H9 (cell line): Measurements from ENCODE around the gene CDH13. TPM values are rescaled to one million over a fixed set of nuclear protein-coding genes. Genes with fewer than 3 reads are reported as not detected.

ENCODE experiments used
- DNase-seq: peaks from one replicate; pipeline ENCODE4 v3.0.0-alpha.2; 2017
- H2AFZ ChIP-seq: one replicate; pipeline ENCODE4 v1.6.1; 2013; ENCODE audit warnings: mild to moderate bottlenecking, low read length, control low read depth, moderate library complexity
- H2AK5ac ChIP-seq: 2 replicates; pipeline ENCODE4 v1.6.1; 2013; ENCODE audit warnings: low read length, control low read depth, mixed read lengths; ENCODE audit not compliant: insufficient read length
- H2BK120ac ChIP-seq: one replicate; pipeline ENCODE4 v1.6.1; 2013; ENCODE audit warnings: low read depth, mild to moderate bottlenecking, low read length, control low read depth, inconsistent platforms; ENCODE audit not compliant: poor library complexity, severe bottlenecking
- H2BK12ac ChIP-seq: 2 replicates; pipeline ENCODE4 v1.6.1; 2013; ENCODE audit warnings: low read length, control low read depth, mixed read lengths, low read depth; ENCODE audit not compliant: insufficient read length
- H2BK15ac ChIP-seq: 2 replicates; pipeline ENCODE4 v1.6.1; 2013; ENCODE audit warnings: low read depth, low read length, control low read depth
- H2BK20ac ChIP-seq: one replicate; pipeline ENCODE4 v1.6.1; 2013; ENCODE audit warnings: low read depth, mild to moderate bottlenecking, low read length, control low read depth, inconsistent platforms; ENCODE audit not compliant: poor library complexity, severe bottlenecking
- H2BK5ac ChIP-seq: 2 replicates; pipeline ENCODE4 v1.6.1; 2013; ENCODE audit warnings: low read length, control low read depth, mixed read lengths; ENCODE audit not compliant: insufficient read length
- H3K14ac ChIP-seq: 2 replicates; pipeline ENCODE4 v1.6.1; 2013; ENCODE audit warnings: low read length, control low read depth; ENCODE audit not compliant: insufficient read depth
- H3K18ac ChIP-seq: 2 replicates; pipeline ENCODE4 v1.6.1; 2013; ENCODE audit warnings: low read depth, mild to moderate bottlenecking, mixed read lengths, low read length, control low read depth; ENCODE audit not compliant: insufficient read length
- H3K23ac ChIP-seq: 2 replicates; pipeline ENCODE4 v1.6.1; 2013; ENCODE audit warnings: low read length, control low read depth, mixed read lengths, low read depth; ENCODE audit not compliant: insufficient read length
- H3K23me2 ChIP-seq: 2 replicates; pipeline ENCODE4 v1.6.1; 2013; ENCODE audit warnings: low read depth, mild to moderate bottlenecking, mixed read lengths, low read length, control low read depth; ENCODE audit not compliant: insufficient read length, poor library complexity, severe bottlenecking
- H3K27ac ChIP-seq: 2 replicates; pipeline ENCODE4 v1.5.1; 2013; ENCODE audit warnings: low read length, control low read depth, mixed read lengths, low read depth; ENCODE audit not compliant: insufficient read length
- H3K27me3 ChIP-seq: 2 replicates; pipeline ENCODE4 v1.6.1; 2013; ENCODE audit warnings: low read length, control low read depth, inconsistent platforms; ENCODE audit not compliant: insufficient read depth
- H3K4ac ChIP-seq: 2 replicates; pipeline ENCODE4 v1.6.1; 2013; ENCODE audit warnings: low read depth, mild to moderate bottlenecking, control low read depth, inconsistent platforms, low read length, moderate library complexity
- H3K4me1 ChIP-seq: 2 replicates; pipeline ENCODE4 v1.6.1; 2013; ENCODE audit warnings: low read length, control low read depth, inconsistent platforms; ENCODE audit not compliant: insufficient read depth
- H3K4me2 ChIP-seq: 2 replicates; pipeline ENCODE4 v1.6.1; 2013; ENCODE audit warnings: low read length, control low read depth, mixed read lengths; ENCODE audit not compliant: insufficient read length, insufficient read depth
- H3K56ac ChIP-seq: 2 replicates; pipeline ENCODE4 v1.6.1; 2013; ENCODE audit warnings: low read depth, mild to moderate bottlenecking, mixed read lengths, low read length, control low read depth; ENCODE audit not compliant: insufficient read length
- H3K79me1 ChIP-seq: 2 replicates; pipeline ENCODE4 v1.6.1; 2013; ENCODE audit warnings: low read depth, mild to moderate bottlenecking, moderate library complexity, low read length, control low read depth, inconsistent platforms; ENCODE audit not compliant: insufficient read depth, poor library complexity, severe bottlenecking
- H3K79me2 ChIP-seq: 2 replicates; pipeline ENCODE4 v1.6.1; 2013; ENCODE audit warnings: low read length, control low read depth, inconsistent platforms; ENCODE audit not compliant: insufficient read depth
- H3K9ac ChIP-seq: 2 replicates; pipeline ENCODE4 v1.6.1; 2013; ENCODE audit warnings: low read length, control low read depth, mixed read lengths; ENCODE audit not compliant: insufficient read length; ENCODE audit errors: extremely low read depth
- H3K9me3 ChIP-seq: one replicate; pipeline ENCODE4 v1.6.1; 2013; ENCODE audit warnings: low read depth, low read length, inconsistent platforms; ENCODE audit not compliant: control insufficient read depth
- H3T11ph ChIP-seq: one replicate; pipeline ENCODE4 v1.6.1; 2013; ENCODE audit warnings: mild to moderate bottlenecking, low read length, control low read depth, inconsistent platforms
- H4K20me1 ChIP-seq: one replicate; pipeline ENCODE4 v1.6.1; 2013; ENCODE audit not compliant: control insufficient read depth, insufficient read length, insufficient read depth
- H4K5ac ChIP-seq: 2 replicates; pipeline ENCODE4 v1.6.1; 2013; ENCODE audit warnings: low read depth, mild to moderate bottlenecking, mixed read lengths, low read length, control low read depth; ENCODE audit not compliant: insufficient read length
- H4K8ac ChIP-seq: replicated peaks from 2 replicates; pipeline ENCODE4 v1.6.1; 2013; ENCODE audit warnings: low read length, control low read depth, mixed read lengths, low read depth; ENCODE audit not compliant: insufficient read length
- H4K91ac ChIP-seq: 2 replicates; pipeline ENCODE4 v1.6.1; 2013; ENCODE audit warnings: low read depth, mild to moderate bottlenecking, moderate library complexity, mixed read lengths, low read length, control low read depth; ENCODE audit not compliant: insufficient read length
- H3K27ac Mint-ChIP-seq, 3 experiments: 2 replicates in 2 of 3; 3 replicates in 1 of 3; pipeline ENCODE4 v1.8.0; 2020 to 2021; ENCODE audit warnings: mixed read lengths in 3 of 3, mild to moderate bottlenecking in 1 of 3, moderate library complexity in 1 of 3
- H3K27me3 Mint-ChIP-seq: 2 replicates; pipeline ENCODE4 v1.8.0; 2021; ENCODE audit warnings: low read depth, mild to moderate bottlenecking, moderate library complexity, mixed read lengths
- H3K36me3 Mint-ChIP-seq, 3 experiments: 2 replicates in 2 of 3; 3 replicates in 1 of 3; pipeline ENCODE4 v1.8.0; 2020 to 2021; ENCODE audit warnings: low read depth in 3 of 3, mixed read lengths in 3 of 3; ENCODE audit not compliant: insufficient read depth in 1 of 3
- H3K4me1 Mint-ChIP-seq, 2 experiments: 2 replicates each; pipeline ENCODE4 v1.8.0; 2020; ENCODE audit warnings: mixed read lengths in 2 of 2
- H3K4me3 Mint-ChIP-seq, 2 experiments: 2 replicates in 1 of 2; 3 replicates in 1 of 2; pipeline ENCODE4 v1.8.0; 2020 to 2021; ENCODE audit warnings: mild to moderate bottlenecking in 2 of 2, mixed read lengths in 2 of 2, moderate library complexity in 1 of 2
- H3K9me3 Mint-ChIP-seq, 2 experiments: 2 replicates in 1 of 2; 3 replicates in 1 of 2; pipeline ENCODE4 v1.8.0; 2020; ENCODE audit warnings: mild to moderate bottlenecking in 2 of 2, mixed read lengths in 2 of 2, moderate library complexity in 1 of 2
- WGBS: extraction: QIAGEN DNeasy Blood & Tissue Kit; methylation state at CpG from one replicate; pipeline ENCODE4 v1.1.7; 2013; ENCODE audit warnings: missing lambda C conversion rate, low lambda C conversion rate, mixed read lengths; ENCODE audit not compliant: insufficient read length; ENCODE audit errors: extremely low coverage; 5-methylcytosine and 5-hydroxymethylcytosine counted together
- total RNA-seq: library from RNA; stranded (reverse); gene quantifications from 2 replicates; pipeline ENCODE4 v1.2.1, GENCODE V29; 2021
- TF ChIP-seq, protein P1 (sequence below): fragments of 200-600 bp; sonication (generic); conservative IDR thresholded peaks from 3 replicates; pipeline ENCODE4 v1.8.0; 2021; ENCODE audit warnings: antibody characterized with exemption, mild to moderate bottlenecking

The CDH13 gene
- total RNA-seq, 1 experiment from 2014 or later = 1.5 TPM

DNA sequence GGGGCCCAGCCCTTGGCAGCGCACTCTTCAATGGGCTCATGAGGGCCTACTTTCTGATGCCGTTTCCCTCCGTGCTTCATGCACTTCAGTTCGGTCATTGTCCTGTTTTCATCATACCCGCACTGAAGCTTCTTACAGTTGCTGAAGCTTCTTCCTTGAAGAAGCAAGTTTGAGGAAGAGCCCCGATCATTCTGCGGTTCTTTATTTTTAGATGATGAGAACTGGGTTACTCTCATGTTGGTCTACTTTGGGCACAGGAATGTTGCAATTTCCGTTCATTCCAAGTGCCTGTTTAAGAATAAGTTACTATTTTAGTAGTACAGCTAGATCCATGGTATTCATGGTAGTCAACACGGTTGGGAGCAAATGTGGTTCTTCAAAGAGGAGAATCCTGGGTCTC, 593.3 kb downstream of the CDH13 start:
- Mint-ChIP-seq H3K27ac (no peak overlapping the region), H3K27me3 (no peaks in the 10 kb centered on the region; the same call in 1 of the 2 replicates), H3K4me3 (no peak overlapping the region), H3K9me3 (no peaks in the 10 kb centered on the region; a peak in 1 of 5 replicates), H3K36me3 (no peaks in the 10 kb centered on the region; a peak in 1 of 7 replicates), H3K4me1 (peaks cover 0 to 3% of the 10 kb centered on the region in 2 experiments; a peak in 1 of 4 replicates)
- Histone ChIP-seq H3K4me2 (no peak overlapping the region), H2BK120ac (no peak overlapping the region), H3K56ac (no peak overlapping the region), H3K79me2 (no peaks in the 10 kb centered on the region), H2BK20ac (no peak overlapping the region), H3K79me1 (no peaks in the 10 kb centered on the region), H3K23me2 (no peaks in the 10 kb centered on the region), H3K14ac (no peak overlapping the region), H2BK12ac (no peak overlapping the region), H3K27me3 (no peaks in the 10 kb centered on the region), H4K20me1 (no peaks in the 10 kb centered on the region), H2BK15ac (no peak overlapping the region), H2BK5ac (no peak overlapping the region), H3K4ac (no peak overlapping the region), H4K91ac (no peak overlapping the region), H3K18ac (no peak overlapping the region), H2AFZ (no peak overlapping the region), H3K9me3 (no peaks in the 10 kb centered on the region), H3K9ac (no peak overlapping the region), H4K5ac (no peak overlapping the region), H3K23ac (no peak overlapping the region), H3T11ph (no peak overlapping the region), H4K8ac (no peak overlapping the region), H3K27ac (no peak overlapping the region), H2AK5ac (no peak overlapping the region), H3K4me1 (no peaks in the 10 kb centered on the region)
- TF ChIP-seq, protein P1, sequence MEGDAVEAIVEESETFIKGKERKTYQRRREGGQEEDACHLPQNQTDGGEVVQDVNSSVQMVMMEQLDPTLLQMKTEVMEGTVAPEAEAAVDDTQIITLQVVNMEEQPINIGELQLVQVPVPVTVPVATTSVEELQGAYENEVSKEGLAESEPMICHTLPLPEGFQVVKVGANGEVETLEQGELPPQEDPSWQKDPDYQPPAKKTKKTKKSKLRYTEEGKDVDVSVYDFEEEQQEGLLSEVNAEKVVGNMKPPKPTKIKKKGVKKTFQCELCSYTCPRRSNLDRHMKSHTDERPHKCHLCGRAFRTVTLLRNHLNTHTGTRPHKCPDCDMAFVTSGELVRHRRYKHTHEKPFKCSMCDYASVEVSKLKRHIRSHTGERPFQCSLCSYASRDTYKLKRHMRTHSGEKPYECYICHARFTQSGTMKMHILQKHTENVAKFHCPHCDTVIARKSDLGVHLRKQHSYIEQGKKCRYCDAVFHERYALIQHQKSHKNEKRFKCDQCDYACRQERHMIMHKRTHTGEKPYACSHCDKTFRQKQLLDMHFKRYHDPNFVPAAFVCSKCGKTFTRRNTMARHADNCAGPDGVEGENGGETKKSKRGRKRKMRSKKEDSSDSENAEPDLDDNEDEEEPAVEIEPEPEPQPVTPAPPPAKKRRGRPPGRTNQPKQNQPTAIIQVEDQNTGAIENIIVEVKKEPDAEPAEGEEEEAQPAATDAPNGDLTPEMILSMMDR = no peak
- WGBS = no CpG with 5 or more reads among the region's 9 CpGs
- DNase-seq = no peak
